Endometrial microvascular endothelial cells (primary cell): ENCODE results near the gene MUCL3. TPM values are rescaled to one million over a fixed set of nuclear protein-coding genes. Genes with fewer than 3 reads are reported as not detected.
"Not testable (repeated sequence)": the region's sequence is repeated elsewhere in the genome, so short reads cannot be mapped to it uniquely, and the experiment has no call there.

Source experiments
- in situ Hi-C: cut with HindIII; loops from 2 replicates; pipeline ENCODE4 v1.10.0; 2017; ENCODE audit warnings: low sequenced_read_pairs, low pct_unique_long_range_greater_than_20kb; ENCODE audit errors: inconsistent ontology term
- total RNA-seq: library from RNA; depleted of rRNA; stranded (reverse); fragments of >200 nt; gene quantifications from one replicate; pipeline ENCODE4 v1.2.3, GENCODE V29; 2015; ENCODE audit errors: inconsistent ontology term

The MUCL3 gene
- total RNA-seq, 1 donor from 2014 or later, result not detected

- in situ Hi-C loops, result no loop called here
These were observed 23.3 kb downstream of the MUCL3 start for GRCh38 chr6:30964075-30964474.

GRCh38 chr6:30965140-30965601 lies 24.4 kb downstream of the MUCL3 start:
- in situ Hi-C loops, result no loop called here

GRCh38 chr6:30966154-30966553 lies 25.4 kb downstream of the MUCL3 start:
- in situ Hi-C loops, result no loop called here

GRCh38 chr6:30969171-30969570 lies 28.4 kb downstream of the MUCL3 start:
- in situ Hi-C loops, result not testable (repeated sequence)

GRCh38 chr6:30970946-30971345 lies 30.2 kb downstream of the MUCL3 start:
- in situ Hi-C loops, result no loop called here

GRCh38 chr6:30972816-30973215 lies 32.0 kb downstream of the MUCL3 start:
- in situ Hi-C loops, result no loop called here

GRCh38 chr6:30974490-30975252 lies 33.9 kb downstream of the MUCL3 start:
- in situ Hi-C loops, result no loop called here

GRCh38 chr6:30979141-30979540 lies 38.4 kb downstream of the MUCL3 start:
- in situ Hi-C loops, result no loop called here

- in situ Hi-C loops, result no loop called here
These were observed 38.9 kb downstream of the MUCL3 start for GRCh38 chr6:30979690-30980089.

- in situ Hi-C loops, result no loop called here
These were observed 41.4 kb downstream of the MUCL3 start for GRCh38 chr6:30981942-30982772.

- in situ Hi-C loops, result no loop called here
These were observed 42.7 kb downstream of the MUCL3 start, which contains the start of gene MUC21 for GRCh38 chr6:30983439-30983838. MUC21 (plus strand) TSS chr6:30983718; CDS start chr6:30983959, 241 bp downstream.

GRCh38 chr6:30985490-30985889 lies 44.7 kb downstream of the MUCL3 start:
- in situ Hi-C loops, result no loop called here

- in situ Hi-C loops, result no loop called here
These were observed 46.5 kb downstream of the MUCL3 start for GRCh38 chr6:30987304-30987703.

- in situ Hi-C loops, result no loop called here
These were observed 47.5 kb downstream of the MUCL3 start for GRCh38 chr6:30988209-30988825.

- in situ Hi-C loops, result no loop called here
These were observed 49.8 kb downstream of the MUCL3 start for GRCh38 chr6:30990422-30991086.

GRCh38 chr6:30991891-30992290 lies 51.1 kb downstream of the MUCL3 start:
- in situ Hi-C loops, result no loop called here

GRCh38 chr6:30997301-30997700 lies 56.5 kb downstream of the MUCL3 start:
- in situ Hi-C loops, result no loop called here

- in situ Hi-C loops, result no loop called here
These were observed 58.0 kb downstream of the MUCL3 start for GRCh38 chr6:30998785-30999184.
